NT2/D1 (cell line): Measurements from ENCODE around the gene PFN3.
A peak's percentile ranks its signal among the peaks of the same experiment; 100 is the strongest.
"Not testable (repeated sequence)": the region's sequence is repeated elsewhere in the genome, so short reads cannot be mapped to it uniquely, and the experiment has no call there.

ENCODE experiments used
- DNase-seq: peaks from one replicate; pipeline ENCODE4 v3.0.0-alpha.2; 2011; ENCODE audit warnings: low read depth, low spot score
- H3K27me3 ChIP-seq: 2 replicates; pipeline ENCODE4 v1.6.0; 2011; ENCODE audit warnings: mild to moderate bottlenecking; ENCODE audit not compliant: insufficient read length, insufficient read depth
- H3K36me3 ChIP-seq: 2 replicates; pipeline ENCODE4 v1.6.1; 2011; ENCODE audit warnings: mild to moderate bottlenecking, low read length, mixed read lengths; ENCODE audit not compliant: insufficient read depth, insufficient read length
- H3K4me1 ChIP-seq: 2 replicates; pipeline ENCODE4 v1.5.1; 2011; ENCODE audit not compliant: insufficient read depth, insufficient read length
- H3K4me3 ChIP-seq: 2 replicates; pipeline ENCODE4 v1.5.1; 2011; ENCODE audit warnings: low read depth; ENCODE audit not compliant: insufficient read length
- H3K9ac ChIP-seq: 2 replicates; pipeline ENCODE4 v1.6.0; 2011; ENCODE audit warnings: low read depth; ENCODE audit not compliant: insufficient read length
- H3K9me3 ChIP-seq: 2 replicates; pipeline ENCODE4 v1.5.1; 2011; ENCODE audit warnings: mild to moderate bottlenecking, low read length; ENCODE audit not compliant: insufficient read depth
- SUZ12 ChIP-seq: IDR thresholded peaks from 2 replicates; pipeline ENCODE4 v1.6.1; 2011; ENCODE audit not compliant: insufficient read length, insufficient read depth; ENCODE audit errors: extremely low read depth
- YY1 ChIP-seq: IDR thresholded peaks from 2 replicates; pipeline ENCODE4 v1.6.1; 2011; ENCODE audit not compliant: insufficient read length, insufficient read depth
- ZNF274 ChIP-seq: IDR thresholded peaks from 2 replicates; pipeline ENCODE4 v1.6.1; 2011; ENCODE audit warnings: mild to moderate bottlenecking, low read depth, low read length

The PFN3 gene

DNA sequence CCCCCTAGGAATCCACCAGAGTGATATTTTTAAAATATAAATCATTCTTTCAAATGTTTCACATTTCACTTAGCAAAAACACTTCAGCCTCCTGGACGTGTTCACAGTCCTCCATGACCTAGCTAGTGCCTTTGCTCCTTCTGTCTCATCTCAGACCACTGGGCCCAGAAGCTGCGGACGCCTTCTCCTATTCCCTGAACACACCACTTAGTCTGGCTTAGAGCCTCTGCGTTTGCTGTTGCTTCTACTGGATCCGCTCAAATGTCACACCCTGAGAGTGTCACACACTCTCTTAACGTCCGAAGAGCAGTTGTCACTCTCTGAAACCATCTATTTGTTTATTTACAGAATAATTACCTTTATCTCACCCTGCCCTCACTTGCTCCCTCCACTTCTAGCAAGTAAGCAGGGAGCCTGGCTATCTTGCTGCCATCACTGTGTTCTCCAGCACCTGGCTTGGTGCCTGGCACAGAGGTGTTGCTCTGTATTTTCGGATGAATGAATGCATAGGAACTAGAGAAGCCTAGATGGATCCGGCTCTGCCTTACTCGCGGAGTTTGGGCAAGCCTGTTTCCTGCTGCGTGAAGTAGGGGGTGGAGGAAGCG lies 24.8 kb upstream of the PFN3 start:
- Histone ChIP-seq H3K27me3 (no peaks in the 10 kb centered on the region), H3K36me3 (peaks cover 14% of the 10 kb centered on the region), H3K9ac (peak overlapping the region; percentile 85), H3K4me1 (peaks cover 28% of the 10 kb centered on the region), H3K4me3 (peak overlapping the region; percentile 65), H3K9me3 (no peaks in the 10 kb centered on the region)
- TF ChIP-seq YY1: no peak
- TF ChIP-seq SUZ12: no peak
- TF ChIP-seq ZNF274: no peak
- no peak for DNase-seq

DNA sequence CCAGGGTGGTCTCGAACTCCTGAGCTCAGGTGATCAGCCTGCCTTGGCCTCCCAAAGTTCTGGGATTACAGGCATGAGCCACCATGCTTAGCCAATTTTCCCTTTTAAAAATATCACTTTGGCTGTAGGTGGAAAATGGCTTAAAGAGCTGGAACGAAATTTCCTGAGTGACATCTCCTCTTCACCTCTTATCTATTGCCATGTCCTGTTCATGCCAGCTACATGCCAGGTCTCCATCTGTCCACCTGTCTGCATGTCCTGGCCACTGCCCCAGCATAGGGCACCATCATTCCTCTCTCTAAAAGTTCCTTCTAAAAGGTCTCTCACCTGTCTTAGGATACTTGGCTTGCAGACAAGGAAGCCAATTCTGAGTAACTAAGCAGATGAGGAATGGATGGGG lies 23.2 kb upstream of the PFN3 start:
- Histone ChIP-seq H3K27me3 (no peaks in the 10 kb centered on the region), H3K4me3 (no peak overlapping the region), H3K4me1 (peaks cover 17% of the 10 kb centered on the region), H3K9me3 (no peaks in the 10 kb centered on the region), H3K36me3 (peaks cover 2% of the 10 kb centered on the region), H3K9ac (no peak overlapping the region)
- no peak for DNase-seq
- TF ChIP-seq ZNF274 (no peak), YY1 (no peak), SUZ12 (no peak)

DNA sequence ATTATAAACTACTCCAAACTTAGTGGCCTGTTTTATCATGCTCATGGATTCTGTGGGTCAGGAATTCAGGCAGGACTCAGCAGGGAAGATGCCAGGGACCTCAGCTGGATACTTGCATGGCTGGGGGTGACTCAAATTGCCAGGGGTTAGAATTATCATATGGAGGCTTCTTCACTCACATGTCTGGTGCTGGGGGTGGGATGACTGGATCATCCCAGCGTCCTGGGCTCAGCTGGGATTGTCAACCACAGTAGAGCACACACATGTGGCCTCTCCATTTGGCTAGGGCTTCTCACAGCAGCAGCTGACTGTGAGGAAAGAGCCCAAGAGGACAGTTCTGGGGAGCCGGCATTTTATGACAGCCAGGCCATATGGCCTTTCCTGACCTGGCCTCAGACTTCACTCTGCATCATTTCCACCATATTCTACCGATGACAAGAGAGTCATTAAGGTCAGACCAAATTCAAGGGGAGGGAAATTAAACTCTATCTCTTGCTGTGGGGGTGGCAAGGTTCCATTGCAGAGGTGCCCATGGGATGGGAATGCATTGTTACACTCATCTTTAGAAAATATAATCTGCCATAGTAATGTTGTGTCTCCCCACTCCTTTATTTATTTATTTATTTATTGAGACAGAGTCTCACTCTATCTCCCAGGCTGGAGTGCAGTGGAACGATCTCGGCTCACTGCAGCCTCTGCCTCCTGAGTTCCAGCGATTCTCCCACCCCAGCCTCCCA lies 20.8 kb upstream of the PFN3 start:
- no peak overlapping the region for H3K4me3 ChIP-seq
- H3K9me3 ChIP-seq: no peaks in the 10 kb centered on the region
- H3K9ac ChIP-seq: no peak overlapping the region
- no peaks in the 10 kb centered on the region for H3K27me3 ChIP-seq
- H3K4me1 ChIP-seq: peaks cover 11% of the 10 kb centered on the region
- no peaks in the 10 kb centered on the region for H3K36me3 ChIP-seq
- DNase-seq: no peak
- TF ChIP-seq YY1 (no peak), SUZ12 (no peak), ZNF274 (no peak)

DNA sequence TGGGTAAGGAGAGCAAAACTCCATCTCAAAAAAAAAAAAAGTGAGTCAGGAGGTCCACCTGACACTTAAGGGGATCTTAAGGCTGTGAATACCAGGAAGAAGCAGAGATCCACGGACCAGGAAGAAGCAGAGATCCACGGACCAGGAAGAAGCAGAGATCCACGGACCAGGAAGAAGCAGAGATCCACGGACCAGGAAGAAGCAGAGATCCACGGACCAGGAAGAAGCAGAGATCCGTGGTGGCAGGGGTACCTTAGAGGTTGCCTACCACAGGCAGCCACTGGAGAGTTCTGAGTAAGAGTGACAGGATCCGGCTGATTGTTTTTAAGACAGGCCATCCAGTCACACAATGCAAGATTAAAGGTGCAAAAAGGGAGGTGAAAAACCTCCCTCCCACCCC lies 20.0 kb upstream of the PFN3 start:
- not testable (repeated sequence) for H3K36me3 ChIP-seq, H3K4me3 ChIP-seq, DNase-seq, H3K9ac ChIP-seq, H3K27me3 ChIP-seq, H3K9me3 ChIP-seq
- peaks cover 11% of the 10 kb centered on the region for H3K4me1 ChIP-seq

DNA sequence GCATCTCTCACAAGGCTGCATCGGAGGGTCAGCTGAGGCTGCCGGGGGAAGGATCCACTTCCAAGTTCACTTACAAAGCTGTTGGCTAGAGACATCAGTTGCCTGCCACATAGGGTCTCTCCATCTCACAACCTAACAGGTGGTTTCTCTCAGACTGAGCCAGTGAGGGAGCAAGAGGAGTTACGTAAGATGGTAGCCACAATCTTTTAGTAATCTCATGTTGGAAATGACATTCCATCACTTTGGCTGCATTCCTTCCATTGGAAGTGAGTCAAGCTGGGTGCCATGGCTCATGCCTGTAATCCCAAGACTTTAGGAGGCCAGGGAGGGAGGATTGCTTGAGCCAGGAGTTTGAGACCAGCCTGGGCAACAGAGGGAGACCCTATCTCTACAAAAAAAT lies 18.6 kb upstream of the PFN3 start:
- DNase-seq: no peak
- H3K9me3 ChIP-seq: no peaks in the 10 kb centered on the region
- peaks cover 8% of the 10 kb centered on the region for H3K4me1 ChIP-seq
- no peak overlapping the region for H3K4me3 ChIP-seq
- TF ChIP-seq SUZ12: no peak
- no peaks in the 10 kb centered on the region for H3K36me3 ChIP-seq
- H3K9ac ChIP-seq: no peak overlapping the region
- peaks cover 1% of the 10 kb centered on the region for H3K27me3 ChIP-seq

DNA sequence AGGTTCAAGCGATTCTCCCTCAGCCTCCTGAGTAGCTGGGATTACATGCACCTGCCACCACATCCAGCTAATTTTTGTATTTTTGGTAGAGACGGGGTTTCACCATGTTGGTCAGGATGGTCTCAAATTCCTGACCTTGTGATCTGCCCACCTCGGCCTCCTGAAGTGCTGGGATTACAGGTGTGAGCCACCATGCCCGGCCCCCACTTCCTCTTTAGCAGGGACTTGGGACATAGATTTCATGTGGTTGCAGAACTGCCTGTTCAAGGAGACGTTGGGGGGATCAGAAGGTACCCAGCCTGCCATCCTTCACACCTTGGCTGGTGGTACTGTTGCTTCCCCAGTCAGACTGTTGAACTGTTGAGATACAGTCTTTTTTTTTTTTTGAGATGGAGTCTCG lies 16.6 kb upstream of the PFN3 start:
- H3K9ac ChIP-seq, DNase-seq, H3K4me1 ChIP-seq, H3K9me3 ChIP-seq, H3K36me3 ChIP-seq, H3K4me3 ChIP-seq: not testable (repeated sequence)
- H3K27me3 ChIP-seq: peaks cover 11% of the 10 kb centered on the region

DNA sequence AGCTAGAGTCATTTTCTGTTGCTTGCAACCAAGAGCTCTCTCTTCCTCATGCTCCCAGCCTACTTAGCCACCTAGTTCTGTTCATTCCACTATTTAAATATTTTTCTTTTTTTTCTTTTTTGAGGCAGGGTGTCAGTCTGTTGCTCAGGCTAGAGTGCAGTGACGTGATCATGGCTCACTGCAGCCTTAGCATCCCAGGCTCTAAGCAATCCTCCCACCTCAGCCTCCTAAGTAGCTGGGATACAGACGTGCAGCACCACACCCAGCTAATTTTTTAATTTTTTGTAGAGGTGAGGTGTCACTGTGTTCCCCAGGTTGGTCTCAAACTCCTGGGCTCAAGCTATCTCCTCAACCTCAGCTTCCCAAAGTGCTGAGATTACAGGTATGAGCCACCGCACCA lies 14.0 kb upstream of the PFN3 start:
- Histone ChIP-seq H3K9ac (no peak overlapping the region), H3K36me3 (no peaks in the 10 kb centered on the region), H3K4me3 (no peak overlapping the region), H3K9me3 (no peaks in the 10 kb centered on the region), H3K4me1 (peaks cover 5% of the 10 kb centered on the region), H3K27me3 (peaks cover 15% of the 10 kb centered on the region)
- DNase-seq: no peak
- TF ChIP-seq SUZ12 (no peak), ZNF274 (no peak), YY1 (no peak)

DNA sequence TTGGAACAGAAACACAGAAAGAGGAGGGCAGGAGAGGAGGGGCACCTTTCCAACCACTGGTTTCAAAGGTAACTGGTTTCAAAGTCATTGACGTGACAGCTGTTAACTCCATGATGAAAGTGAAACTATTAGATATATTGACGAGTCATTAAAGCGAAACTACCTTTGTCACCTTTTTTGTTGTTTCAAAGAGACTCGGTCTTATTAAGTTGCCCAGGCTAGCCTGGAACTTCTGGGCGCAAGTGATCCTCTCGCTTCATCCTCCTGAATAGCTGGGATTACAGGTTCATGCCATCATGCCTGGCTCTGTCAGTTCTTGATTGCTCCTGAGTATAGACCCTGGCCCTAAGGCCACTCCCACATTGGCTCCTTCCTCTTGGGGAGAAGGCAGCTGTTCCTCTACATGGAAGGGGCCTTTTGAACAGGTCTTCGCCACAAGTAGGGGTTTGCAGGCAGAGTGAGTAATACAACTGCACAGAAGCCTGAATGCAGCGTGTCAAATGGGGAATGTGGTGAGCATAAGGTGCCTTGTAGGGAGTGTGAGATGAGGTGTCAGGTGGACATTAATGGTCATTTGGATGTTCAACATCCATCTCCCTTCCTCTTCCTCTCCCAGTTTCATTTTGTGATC lies 12.3 kb upstream of the PFN3 start:
- peaks cover 5% of the 10 kb centered on the region for H3K4me1 ChIP-seq
- H3K9ac ChIP-seq: no peak overlapping the region
- DNase-seq: no peak
- no peaks in the 10 kb centered on the region for H3K36me3 ChIP-seq
- H3K9me3 ChIP-seq: no peaks in the 10 kb centered on the region
- H3K4me3 ChIP-seq: no peak overlapping the region
- no peak for TF ChIP-seq ZNF274
- no peak for TF ChIP-seq SUZ12
- no peak for TF ChIP-seq YY1
- H3K27me3 ChIP-seq: peaks cover 25% of the 10 kb centered on the region
